ENCODE results near the gene UBQLN4.
A peak's percentile ranks its signal among the peaks of the same experiment; 100 is the strongest.

The UBQLN4 gene

DNA sequence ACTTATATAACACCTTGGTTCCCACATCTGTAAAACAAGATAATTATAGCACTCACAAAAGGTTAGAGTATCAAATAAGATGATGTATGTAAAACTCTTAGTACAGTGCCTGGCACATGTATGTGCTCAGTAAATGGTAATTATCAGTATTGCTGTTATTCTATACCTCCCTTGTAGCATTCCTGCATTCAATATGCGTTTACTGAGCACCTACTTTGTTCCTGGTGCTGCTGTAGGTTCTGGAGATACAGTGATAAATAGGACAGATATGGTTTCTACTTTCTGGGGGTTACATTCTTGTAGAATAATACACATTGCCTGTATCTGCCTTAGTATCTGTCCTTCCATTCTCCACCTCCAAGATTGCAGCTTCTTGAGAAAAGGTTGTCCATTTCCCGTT lies 31.6 kb downstream of the UBQLN4 start:
- no peak for DNase-seq
- intact Hi-C loops (cut with DNase I): loop anchor here (1.0 kb wide), 1 partner anchor 32 kb away; the partner anchor contains the start of gene LAMTOR2

DNA sequence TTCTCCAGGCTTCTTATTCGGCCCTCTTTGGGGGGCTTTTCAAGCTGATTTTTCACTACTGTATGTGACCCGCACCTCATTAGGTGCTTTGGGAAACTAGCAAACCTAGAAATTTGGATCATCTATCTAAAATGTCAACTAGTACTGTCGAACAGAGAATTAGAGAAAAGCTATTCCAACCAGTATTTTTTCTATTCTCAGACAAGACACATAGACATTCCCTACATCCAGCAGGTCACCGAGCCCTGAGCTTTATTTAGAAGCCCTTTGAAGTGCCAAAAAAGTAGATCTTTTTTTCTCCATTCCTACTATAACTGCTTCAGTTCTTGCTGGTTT lies 32.5 kb downstream of the UBQLN4 start:
- intact Hi-C loops (cut with DNase I): loop anchor here (1.0 kb wide), 1 partner anchor 33 kb away; the partner anchor contains the start of gene LAMTOR2
- no peak for DNase-seq

DNA sequence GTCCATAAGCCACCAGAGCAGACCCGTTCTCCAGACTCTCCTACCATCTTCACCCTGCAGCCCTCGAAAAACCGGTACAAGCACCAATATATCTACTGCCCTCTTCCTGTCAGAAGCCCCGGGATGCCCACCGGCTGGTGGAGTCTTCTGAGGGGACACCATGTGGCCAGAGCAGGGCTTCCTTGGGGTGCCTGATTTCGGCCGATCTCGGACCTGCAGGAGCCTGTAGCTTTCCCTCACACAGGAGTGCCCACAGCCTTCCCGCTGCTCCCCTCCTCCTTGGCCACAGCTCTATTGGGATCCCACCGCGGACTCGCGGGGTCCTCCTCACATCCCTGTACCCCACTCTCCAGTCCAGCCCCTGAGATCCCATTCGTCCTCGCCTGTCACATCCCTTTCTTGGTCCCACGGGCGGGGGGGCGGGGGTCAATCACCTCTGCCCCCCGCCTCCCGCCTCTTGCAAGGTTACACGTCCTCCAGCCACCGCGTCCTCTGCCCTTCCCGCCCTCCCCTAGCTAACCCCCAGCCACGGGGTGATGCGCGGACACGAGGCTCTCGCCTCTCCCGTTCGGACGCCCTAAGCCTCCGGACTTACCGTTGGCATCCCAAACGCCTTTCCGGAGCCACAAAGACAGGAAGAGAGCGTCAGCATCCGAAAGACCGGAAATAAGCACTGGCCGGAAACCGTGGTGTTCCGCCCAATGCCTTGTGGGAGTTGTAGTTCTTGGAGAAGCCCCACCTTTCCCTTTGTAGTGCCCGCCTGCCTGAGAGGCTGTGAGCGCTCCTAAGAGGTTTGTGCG lies 33.1 kb downstream of the UBQLN4 start, which contains the start of gene SSR2:
Gene SSR2, minus strand, starts transcription at position 659 of the 800 bp plus-strand sequence. CDS start 784 bp downstream, outside the sequence.
- peak; percentile 81 to 98 (median 89) for DNase-seq
- intact Hi-C loops (cut with DNase I): loop anchor here (1.0 kb wide), 1 partner anchor 34 kb away; the partner anchor contains the start of gene LAMTOR2

DNA sequence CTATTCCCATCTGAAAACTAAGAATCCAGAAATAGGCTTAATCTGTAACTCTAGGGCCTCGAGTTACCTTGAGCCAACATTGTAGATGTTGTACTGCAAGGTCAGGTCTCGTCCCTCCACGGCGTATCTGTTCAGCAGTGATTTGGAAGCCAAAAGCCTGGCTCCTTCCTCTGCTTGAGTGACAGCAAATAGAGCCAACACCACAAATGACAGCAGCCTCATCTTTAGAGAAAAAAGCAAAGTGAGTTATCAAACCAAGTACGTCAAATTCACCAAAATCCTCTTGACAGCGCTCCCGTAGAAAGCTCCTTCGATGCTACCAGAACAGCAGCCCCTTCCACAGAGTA lies 33.7 kb downstream of the UBQLN4 start:
- intact Hi-C loops (cut with DNase I): no loop called here
- DNase-seq: no peak

DNA sequence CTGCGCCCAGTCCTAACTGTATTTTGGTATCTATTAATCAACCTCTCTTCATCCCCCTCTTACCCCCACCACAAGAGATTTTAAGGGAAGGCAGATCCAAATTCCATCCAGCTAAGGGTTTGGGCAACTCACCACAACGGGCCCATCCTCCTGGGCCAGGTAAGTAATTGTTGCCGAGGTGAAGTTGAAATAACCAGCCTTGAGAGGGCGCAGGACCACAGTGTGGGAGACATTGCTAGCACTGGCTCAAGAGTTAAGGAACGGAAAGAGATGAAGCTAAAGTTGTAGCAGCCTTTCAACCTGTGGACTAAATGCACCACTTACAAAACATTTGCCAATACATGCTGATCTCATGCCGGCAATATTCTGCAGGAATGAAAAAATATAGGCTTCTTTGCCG lies 38.8 kb downstream of the UBQLN4 start:
- no peak for DNase-seq
- intact Hi-C loops (cut with DNase I): no loop called here

DNA sequence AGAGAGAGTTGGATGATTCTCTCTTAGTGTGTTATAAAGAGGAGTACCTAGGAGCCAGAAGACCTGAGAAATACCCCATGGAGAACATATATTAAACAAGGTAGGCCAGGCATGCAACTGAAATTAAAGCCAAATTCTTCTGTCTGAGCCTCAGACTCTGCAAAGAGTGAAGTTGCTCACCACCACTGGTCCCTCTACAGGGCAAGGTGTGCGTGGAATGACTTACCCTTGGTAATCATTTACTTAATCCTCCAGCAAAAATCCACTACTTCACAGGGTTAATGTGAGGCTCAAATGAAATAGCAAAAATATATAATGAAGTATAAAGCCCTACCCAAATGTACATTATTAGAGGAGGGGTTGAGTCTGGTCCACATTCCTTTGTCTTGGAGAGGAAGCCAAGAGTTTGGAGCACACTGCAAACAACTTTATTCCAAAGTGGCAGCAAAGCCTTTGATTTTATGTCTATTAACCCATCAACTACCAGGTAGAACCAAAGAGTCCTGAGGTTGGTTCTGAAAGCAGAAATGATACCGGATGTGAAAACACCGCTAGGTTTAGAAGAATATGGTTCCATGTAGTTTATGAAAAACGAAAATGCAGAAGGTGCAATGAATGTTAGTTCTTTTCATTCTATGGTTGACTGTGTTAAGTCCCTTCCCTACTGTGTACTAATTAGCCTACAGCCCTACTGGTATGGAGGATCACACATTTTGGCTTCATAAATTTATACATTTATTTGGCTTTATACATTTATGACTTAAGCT lies 41.4 kb downstream of the UBQLN4 start:
- no peak for DNase-seq
- intact Hi-C loops (cut with DNase I): no loop called here

DNA sequence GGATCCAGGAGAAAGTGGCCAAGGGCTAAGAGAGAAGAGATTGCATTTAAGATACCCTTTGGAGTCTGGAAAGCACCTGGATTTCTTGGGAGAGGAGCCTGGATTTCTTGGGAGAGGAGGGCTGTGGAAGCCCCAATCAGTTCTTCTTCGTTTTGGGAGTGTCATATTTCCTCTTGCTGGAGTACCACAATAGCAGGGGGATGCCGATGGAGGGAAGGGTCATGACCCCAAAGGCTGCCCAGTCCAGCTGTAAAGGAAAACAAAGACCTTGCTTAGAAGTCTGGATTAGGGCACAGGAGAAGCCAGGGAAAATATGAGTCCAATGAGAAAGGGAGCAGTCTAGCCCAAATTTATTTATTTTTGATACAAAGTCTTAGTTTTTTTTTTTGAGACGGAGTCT lies 44.2 kb downstream of the UBQLN4 start:
- intact Hi-C loops (cut with DNase I): no loop called here
- no peak for DNase-seq

DNA sequence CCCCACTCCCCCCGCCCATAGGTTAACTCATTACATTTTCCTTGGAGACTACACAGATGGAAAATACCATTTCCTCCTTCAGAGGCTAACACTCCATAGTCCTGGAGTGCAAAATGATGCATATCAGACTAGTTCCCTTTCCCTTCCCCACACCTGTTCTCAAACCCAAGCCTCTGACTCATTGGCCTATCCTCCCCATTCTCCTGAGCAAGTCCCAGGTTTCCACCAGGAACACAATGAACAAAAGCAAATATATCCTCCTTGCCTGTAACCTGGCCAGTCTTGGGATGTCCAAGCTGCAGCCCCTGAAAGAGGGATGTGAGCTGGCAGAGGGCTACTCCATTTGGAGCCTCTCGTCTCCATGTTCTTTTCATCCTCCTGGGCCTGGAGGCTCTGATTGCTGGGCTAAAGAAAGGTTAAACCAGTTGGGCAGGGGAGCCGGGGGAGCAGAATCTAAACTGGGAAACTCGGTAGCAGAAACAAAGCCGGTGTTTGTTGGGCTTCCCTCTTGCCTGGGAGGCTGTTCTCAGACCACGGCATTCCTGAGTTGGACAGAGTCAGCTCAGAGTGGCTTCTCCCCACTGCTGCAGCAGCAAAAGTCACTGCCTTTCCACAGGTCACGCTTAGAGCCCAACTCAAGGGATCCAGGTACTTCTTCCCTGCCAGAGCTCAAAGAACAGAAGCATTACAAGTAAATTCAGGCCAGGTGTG lies 46.8 kb downstream of the UBQLN4 start:
- intact Hi-C loops (cut with DNase I): no loop called here
- no peak for DNase-seq

DNA sequence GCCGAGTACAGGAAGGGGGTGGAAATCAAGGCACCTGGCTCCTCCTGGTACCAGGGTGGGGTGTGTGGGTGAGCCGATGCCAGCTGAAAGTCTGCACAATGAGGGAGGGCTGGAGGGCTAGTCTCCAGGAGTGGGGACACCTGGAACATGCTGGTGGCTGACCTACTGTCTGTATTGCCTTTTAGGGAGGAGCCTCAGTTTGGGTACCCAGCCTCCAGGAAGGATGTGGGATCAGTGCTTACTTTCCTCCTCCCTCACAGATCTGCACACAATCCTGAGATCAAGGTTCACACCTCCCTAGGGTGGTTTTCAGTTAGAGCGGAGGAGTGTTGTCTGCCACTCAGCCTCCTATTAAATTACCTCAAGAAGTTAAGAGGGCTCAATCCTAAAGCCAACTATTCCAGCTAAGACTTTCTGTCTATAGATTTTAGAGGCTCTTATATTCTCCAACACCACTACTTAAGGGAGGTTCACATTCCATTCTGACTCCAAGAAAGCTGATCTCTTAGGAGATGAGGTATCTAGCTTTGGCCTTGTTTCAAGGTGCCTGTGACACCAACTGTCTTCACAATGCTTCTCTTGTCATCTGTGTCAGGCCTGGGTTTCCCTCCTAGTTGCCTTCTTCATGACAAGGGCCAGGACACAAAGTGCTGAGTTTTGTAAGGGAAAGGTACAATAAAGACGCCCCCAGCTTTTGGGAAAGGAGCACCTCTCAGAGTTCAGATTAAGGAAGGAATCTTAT lies 48.6 kb downstream of the UBQLN4 start:
- intact Hi-C loops (cut with DNase I): no loop called here
- DNase-seq: no peak

DNA sequence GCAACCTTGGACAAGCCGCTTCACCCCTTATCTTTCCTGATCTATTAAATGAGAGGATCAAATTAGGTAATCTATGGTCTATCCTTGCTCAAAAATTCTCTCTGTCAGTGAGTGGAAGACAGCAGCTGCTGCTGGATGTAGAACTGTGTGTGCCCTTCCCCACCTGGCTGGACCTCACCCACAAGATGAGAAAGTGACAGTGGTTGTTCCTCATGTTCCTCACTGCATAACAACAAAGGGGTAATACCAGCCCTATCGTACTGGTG lies 49.7 kb downstream of the UBQLN4 start:
- intact Hi-C loops (cut with DNase I): no loop called here
- no peak for DNase-seq

DNA sequence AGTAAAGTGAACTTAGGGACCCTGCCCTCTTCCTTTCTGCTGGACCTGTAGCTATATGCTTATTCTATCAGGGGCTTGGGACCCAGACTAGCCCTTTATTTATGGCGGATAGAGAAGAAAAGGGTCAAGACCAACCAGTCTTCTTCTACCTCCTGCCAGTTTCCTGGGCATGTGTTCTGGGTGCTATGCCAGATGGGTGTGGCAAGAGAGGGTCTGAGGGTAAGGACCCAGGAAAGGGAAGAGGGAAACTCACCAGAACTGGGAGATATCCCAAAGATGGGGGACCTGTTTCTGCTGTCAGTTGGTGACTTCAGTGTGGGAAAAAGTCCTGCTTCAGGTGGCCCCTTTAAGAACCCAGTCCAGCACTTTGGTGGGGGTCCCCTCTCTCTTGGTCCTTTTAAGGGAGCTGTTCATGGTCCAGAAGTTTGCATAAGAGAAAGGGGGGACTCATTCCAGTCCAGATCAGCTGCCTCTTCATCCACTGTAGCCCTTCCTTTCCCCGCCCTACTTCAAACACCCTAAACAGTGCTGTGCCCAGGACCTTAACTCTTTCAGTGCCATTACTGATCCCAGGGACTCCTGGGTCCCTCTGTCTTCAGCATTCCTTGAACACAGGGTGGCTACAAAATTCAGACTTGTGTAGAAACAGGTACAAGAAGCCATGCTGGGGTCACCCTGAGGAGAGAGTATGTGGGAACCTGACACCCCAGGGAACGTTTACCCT lies 51.2 kb downstream of the UBQLN4 start:
- intact Hi-C loops (cut with DNase I): no loop called here

DNA sequence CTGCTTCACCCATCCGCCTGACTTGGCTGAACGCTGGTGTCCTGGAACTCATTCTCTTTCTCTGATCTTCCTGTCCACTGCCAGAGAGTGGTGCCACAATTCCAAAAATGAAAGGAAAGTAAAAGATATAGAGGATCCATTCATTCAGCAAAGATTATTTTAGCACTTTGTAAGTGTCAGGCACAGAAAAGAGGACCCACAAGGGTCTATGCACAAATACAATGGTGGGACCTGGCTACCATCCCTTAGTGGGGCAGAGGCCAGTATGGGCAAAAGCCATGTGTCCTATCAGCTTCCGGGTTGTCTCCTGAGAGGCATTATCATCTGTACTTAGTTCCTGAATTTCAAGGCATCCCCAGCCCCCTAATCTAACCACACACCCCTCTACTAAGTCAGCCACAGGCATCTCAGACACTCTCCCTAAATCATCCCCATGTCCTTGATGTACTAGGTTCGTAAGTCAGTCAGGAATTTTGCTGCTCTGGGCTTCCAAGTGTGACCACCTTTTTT lies 51.9 kb downstream of the UBQLN4 start:
- intact Hi-C loops (cut with DNase I): no loop called here
- no peak for DNase-seq

More for the DNA sequence above, 51.2 kb downstream of the UBQLN4 start:
- DNase-seq: no peak

DNA sequence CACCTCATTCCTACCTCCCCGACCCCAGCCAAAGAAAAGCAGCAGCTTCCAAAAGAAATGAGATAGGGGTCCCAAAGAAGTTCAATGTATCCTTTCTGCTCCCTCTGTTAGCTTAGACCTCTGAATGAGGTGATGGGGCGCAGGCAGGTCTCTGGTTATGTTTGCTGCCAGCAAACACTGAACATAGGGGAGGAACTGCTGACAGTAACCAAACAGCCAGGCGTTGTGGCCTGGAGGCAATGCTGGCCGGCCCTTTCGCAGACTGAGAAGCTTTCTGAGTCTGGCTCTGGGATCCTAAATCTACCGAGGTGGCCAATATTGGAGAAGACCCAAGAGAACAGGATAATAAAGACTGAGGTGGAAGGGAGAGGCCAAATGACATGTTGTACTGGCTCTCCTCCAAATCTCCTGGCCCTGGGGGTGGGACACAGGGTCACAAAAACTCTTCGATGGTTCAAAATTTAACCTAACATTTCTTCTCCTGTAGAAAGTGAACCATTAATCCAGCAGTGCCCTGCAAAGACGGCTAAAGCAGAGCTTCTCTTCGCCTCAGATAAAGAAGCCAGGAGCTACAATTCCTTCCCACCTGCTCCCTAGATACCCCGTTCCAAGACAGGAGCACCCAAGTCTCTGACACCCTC lies 52.5 kb downstream of the UBQLN4 start:
- intact Hi-C loops (cut with DNase I): no loop called here
- peak in 1 of 10 donors; percentile 56 for DNase-seq

DNA sequence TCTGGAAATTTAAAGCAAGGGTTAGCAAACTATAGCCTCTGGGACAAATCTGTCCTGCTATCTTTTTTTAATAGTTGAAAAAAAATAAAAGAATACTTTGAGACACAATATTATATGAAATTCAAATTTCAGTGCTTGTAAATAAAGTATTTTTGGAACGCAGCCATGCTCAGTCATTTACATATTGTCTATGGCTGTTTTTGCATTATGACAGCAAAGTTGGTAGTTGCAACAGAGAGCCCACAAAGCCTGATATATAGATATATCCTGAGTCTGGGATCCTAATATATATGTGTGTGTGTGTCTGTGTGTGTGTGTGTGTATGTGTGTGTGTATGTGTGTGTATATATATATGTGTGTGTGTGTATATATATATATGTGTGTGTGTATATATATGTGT lies 53.6 kb downstream of the UBQLN4 start:
- intact Hi-C loops (cut with DNase I): no loop called here
- DNase-seq: no peak

DNA sequence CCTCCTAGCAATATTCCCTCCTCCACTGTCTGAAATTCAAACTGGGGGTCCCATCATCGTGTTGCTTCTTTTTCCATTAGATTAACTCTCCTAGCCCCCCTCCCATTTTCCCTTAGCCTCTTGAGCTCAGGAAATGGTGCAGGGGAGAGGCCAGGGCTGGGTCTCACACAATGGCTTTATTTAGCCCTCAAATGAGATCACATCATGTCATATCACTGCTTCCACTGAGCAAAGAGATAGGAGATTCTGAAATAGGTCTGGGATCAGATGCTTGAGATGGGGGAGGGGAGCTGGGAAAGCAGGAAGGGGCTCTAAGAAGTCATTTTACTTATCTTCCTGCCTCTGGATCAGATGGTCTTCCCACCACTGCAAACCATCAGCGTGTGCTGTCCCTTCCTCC lies 57.4 kb downstream of the UBQLN4 start:
- intact Hi-C loops (cut with DNase I): no loop called here
- DNase-seq: no peak

DNA sequence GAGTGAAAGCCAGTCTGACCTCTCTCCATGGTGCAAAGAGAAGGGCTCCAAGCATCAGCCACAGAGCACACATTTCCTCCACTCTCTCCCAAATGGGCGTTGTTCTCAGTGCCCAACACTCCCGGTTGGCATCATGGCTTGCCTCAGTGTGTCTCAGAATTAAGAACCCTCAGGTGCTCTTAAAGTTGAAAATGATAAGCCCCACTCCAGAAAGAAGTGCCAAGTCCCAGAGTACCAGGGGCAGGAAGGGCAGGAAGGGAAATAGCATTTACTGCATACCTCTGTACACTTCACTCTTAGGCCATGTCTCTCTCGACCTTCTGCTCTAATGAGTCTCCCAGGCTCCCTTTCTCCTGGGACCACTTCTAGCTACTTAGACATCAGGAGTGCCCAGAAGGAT lies 60.0 kb downstream of the UBQLN4 start:
- intact Hi-C loops (cut with DNase I): no loop called here
- no peak for DNase-seq

DNA sequence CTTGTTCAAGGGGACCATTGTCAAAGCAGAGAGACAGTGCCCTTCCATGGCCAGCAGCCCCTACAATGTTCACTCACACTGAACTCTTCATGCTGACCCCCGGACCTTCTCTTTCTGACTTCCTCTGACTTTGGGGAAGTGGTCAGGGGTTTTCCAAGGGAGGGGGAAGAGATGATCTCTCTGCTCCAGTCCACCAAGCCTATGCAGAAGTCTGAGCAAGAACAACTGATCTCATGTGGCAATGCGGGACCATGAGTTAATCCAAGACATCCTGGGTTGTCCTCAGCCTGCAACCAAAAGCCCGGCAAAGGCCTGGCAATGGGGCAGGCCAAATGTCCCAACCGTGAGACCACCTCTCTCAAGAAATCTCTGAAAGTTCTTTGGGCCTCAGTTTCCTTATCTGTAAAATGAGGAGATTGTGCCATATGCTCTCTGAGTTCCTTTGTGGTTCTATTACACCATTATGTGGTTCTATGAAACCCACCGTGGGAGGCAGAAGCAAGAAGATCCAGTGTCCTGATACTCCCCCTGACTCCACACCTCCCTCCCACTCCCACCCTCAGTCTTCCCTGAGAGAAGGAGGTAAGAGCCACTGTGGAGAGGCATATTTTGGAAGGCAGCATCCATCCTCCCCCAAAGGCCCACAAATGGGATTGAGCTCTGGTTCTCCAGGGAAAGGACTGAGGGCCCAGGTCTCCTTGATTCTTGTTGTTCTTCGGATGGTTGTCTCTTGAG lies 63.4 kb downstream of the UBQLN4 start:
- intact Hi-C loops (cut with DNase I): no loop called here
- DNase-seq: no peak

DNA sequence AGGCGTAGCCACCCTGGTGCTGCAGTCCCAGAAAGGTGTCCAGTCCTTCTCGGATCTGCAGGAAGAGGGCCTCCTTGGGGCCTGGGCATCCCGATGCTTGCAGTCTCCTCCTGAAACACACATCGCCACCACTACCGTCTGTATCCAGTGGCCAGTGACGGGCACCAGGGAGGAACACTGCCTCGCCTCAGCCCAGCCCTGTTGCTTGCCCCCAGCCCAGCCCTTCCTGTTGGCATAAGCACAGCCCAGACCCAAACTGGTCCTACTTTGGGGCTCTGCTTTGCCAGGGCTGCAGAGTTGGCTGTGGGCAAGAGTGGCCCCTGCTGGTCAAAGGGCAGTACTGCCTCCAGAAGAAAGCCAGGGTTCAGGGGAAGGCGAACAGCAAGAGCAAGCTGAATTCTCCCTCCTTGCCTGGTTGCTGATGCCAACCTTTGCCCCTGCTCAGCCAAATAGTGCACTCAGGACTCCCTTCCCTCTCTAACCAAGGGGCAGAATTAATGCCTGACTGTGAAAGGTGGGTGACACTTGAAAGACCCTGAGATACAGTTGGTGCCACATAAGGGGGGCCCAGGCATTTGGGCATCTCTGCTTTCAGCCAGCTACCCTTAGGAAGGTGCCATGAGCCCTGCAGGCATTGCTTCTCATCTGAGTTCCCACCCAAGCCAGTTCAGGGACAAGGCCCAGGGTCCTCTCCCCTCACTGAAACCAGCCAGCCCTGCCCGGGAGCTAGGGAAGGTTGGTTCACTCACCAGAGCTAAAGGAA lies 64.2 kb downstream of the UBQLN4 start:
- intact Hi-C loops (cut with DNase I): loop anchor here (1.0 to 5.0 kb wide), 3 partner anchors 23 to 132 kb away; partner anchors contain the start of genes GON4L and SYT11
- peak; percentile 69 to 97 (median 82) for DNase-seq

Data from posterior cingulate gyrus (tissue), 11 donors.